ENCODE measurements around the gene TXLNG. TPM values are rescaled to one million over a fixed set of nuclear protein-coding genes. Genes with fewer than 3 reads are reported as not detected.

Gene TXLNG
- total RNA-seq, 1 donor from 2014 or later: 13.1 TPM

DNA sequence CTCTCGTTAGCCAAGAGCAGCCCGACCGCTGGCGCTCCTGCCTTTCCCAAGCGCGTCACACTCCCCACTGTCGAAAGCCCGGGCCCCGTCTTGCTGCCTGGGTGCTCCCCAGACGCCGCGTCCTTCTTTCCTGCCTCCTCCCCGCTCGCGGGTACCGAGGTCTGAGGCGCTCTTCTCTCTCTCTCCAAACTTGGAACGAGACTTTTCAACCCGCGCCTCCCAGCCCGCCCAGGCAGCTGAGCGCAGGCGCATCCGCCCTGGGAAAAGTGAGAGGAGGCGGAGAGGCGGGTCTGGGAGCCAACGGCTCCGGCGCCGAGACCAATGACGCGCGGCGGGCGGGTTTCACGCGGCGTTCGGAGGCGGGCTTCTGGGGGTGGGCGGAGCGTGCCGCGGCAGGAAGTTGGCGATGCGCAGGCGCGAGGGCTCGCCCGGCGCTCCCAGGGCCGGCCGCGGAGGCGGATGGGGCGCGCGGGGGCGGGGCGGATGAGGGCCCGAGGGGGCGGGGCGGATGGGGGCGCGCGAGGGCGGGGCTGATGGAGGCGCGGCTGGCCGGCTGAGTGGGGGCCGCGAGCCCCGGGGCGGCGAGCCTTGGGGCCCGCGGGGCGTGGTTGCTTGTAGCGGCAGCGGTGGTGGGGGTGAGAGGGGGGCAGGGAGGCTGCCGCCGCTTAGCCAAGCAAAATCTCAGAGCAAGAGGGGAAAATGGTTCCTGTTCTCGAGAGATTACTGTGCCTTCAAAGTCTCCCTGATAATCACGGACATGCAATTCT is 84.0 kb downstream of the TXLNG start, which contains the start of gene RBBP7:
Gene RBBP7 (minus strand): TSS at position 268 of the 767 bp plus-strand sequence. CDS start 309 bp downstream, outside the sequence.
- CTCF ChIA-PET: interaction anchor here (1.1 kb wide), 1 partner anchor 13 kb away, joined by 9 read pairs; no protein-coding TSS in a partner anchor
- H3K27ac Mint-ChIP-seq: peak within 1 kb of the TSS; percentile 94
- ATAC-seq (ENCODE audit: low read depth) (peak; percentile 81), DNase-seq (peak; percentile 85)
- TF ChIP-seq, protein P1, sequence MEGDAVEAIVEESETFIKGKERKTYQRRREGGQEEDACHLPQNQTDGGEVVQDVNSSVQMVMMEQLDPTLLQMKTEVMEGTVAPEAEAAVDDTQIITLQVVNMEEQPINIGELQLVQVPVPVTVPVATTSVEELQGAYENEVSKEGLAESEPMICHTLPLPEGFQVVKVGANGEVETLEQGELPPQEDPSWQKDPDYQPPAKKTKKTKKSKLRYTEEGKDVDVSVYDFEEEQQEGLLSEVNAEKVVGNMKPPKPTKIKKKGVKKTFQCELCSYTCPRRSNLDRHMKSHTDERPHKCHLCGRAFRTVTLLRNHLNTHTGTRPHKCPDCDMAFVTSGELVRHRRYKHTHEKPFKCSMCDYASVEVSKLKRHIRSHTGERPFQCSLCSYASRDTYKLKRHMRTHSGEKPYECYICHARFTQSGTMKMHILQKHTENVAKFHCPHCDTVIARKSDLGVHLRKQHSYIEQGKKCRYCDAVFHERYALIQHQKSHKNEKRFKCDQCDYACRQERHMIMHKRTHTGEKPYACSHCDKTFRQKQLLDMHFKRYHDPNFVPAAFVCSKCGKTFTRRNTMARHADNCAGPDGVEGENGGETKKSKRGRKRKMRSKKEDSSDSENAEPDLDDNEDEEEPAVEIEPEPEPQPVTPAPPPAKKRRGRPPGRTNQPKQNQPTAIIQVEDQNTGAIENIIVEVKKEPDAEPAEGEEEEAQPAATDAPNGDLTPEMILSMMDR (IDR thresholded peaks at IDR 0.05): no peak
- peaks cover 49% of the 10 kb centered on the region for H3K4me1 Mint-ChIP-seq
- POLR2A ChIA-PET: interaction anchor here (0.7 to 4.5 kb wide), 6 partner anchors 10 to 869 kb away, joined by 3 to 51 read pairs (median 5); no protein-coding TSS in a partner anchor
- no peaks in the 10 kb centered on the region for H3K9me3 Mint-ChIP-seq
- H3K4me3 Mint-ChIP-seq: peak within 1 kb of the TSS; percentile 91
- intact Hi-C loops (cut with micrococcal nuclease): loop anchor here (1.0 to 5.0 kb wide), 7 partner anchors 12 to 1555 kb away; partner anchors contain the start of genes CDKL5, REPS2, SCML1 and TXLNG
- H3K36me3 Mint-ChIP-seq (ENCODE audit: low read depth): peaks cover 16% of the 10 kb centered on the region
- no peaks in the 10 kb centered on the region for H3K27me3 Mint-ChIP-seq

DNA sequence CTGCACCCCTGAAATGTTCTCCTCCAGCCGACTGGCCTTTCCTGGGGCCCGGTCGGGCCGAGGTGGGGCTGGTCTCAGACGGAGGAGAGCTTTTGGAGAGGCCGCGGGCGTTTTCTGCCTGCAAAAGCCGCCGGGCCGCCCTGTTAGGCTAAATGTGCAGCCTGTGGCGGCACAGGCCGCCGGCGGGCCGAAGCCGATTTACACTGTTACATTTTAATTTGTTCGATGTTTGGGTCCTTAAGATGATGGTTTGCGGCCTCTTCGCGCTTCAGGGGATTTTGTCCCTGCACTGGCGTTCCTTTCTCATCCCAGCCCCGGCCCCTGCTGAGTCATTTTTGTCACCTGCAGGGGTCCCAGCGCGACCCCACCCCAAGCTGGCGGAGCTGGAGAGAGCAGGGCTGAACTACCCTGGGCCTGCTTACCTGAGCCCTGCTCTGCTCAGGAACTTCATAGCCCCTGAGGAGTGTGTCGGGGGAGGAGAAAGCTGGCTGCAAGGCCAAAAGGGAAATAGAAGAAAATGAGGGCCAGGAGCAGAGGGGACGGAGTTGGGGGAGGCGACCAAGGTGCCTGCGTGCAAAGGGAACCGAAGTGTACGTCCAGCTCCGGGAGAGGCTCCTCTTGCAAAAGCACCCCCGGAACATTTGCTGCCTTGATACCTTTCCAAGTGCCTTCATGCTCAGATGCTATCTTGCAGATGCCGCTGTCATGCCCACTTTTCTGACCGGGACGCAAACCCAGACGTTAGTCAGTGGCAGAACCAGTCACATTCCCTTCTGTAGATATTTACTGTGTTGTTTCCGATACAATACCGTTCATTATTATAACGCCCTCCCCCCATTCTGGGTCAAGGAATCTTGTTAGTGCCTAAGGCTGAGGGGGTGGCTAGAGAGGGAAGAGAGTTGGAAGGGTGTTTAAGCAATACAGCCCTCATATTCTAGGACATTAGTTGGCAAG is 84.9 kb downstream of the TXLNG start:
- DNase-seq: no peak
- POLR2A ChIA-PET: interaction anchor here (0.8 to 4.5 kb wide), 5 partner anchors 9 to 868 kb away, joined by 3 to 51 read pairs (median 7); no protein-coding TSS in a partner anchor
- TF ChIP-seq, protein P1 (IDR thresholded peaks at IDR 0.05): no peak
- peak overlapping the region; percentile 82 for H3K4me3 Mint-ChIP-seq
- peaks cover 13% of the 10 kb centered on the region for H3K36me3 Mint-ChIP-seq (ENCODE audit: low read depth)
- intact Hi-C loops (cut with micrococcal nuclease): loop anchor here (1.0 to 5.0 kb wide), 7 partner anchors 11 to 1554 kb away; partner anchors contain the start of genes CDKL5, REPS2, SCML1 and TXLNG
- ATAC-seq (ENCODE audit: low read depth): peak; percentile 4
- H3K4me1 Mint-ChIP-seq: peaks cover 43% of the 10 kb centered on the region
- no peaks in the 10 kb centered on the region for H3K9me3 Mint-ChIP-seq
- CTCF ChIA-PET: interaction anchor here (1.1 kb wide), 1 partner anchor 12 kb away, joined by 9 read pairs; no protein-coding TSS in a partner anchor
- peak overlapping the region; percentile 94 for H3K27ac Mint-ChIP-seq
- H3K27me3 Mint-ChIP-seq: no peaks in the 10 kb centered on the region

DNA sequence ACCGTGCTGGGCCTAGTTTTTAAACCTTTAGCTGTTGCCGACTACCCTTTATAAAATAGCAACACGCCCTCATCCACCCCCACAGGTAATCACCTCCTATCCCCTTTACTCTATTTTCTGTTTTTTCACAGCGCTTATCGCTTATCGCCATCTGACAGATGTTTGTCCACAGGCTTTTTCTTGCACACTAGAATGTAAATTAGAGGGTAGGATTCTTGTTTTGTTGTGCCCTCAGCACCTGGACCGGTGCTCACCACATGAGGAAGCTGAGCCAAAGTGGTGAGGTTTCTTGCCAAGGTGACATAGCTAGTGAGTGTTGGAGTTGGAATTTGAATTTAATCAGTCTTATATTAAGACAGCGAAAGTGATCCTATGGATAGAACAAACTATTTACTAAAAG is 86.8 kb downstream of the TXLNG start:
- DNase-seq: no peak
- Mint-ChIP-seq H3K4me1 (peaks cover 32% of the 10 kb centered on the region), H3K27ac (peak overlapping the region; percentile 22), H3K9me3 (no peaks in the 10 kb centered on the region), H3K27me3 (no peaks in the 10 kb centered on the region), H3K36me3 (ENCODE audit: low read depth) (peaks cover 9% of the 10 kb centered on the region), H3K4me3 (no peak overlapping the region)
- intact Hi-C loops (cut with micrococcal nuclease): loop anchor here (5.0 kb wide), 1 partner anchor 151 kb away; no protein-coding TSS in a partner anchor
- ChIA-PET CTCF (interaction anchor here (2.8 kb wide), 1 partner anchor 9 kb away, joined by 14 read pairs; no protein-coding TSS in a partner anchor), POLR2A (interaction anchor here (2.1 kb wide), 1 partner anchor 9 kb away, joined by 13 read pairs; no protein-coding TSS in a partner anchor)
- TF ChIP-seq, protein P1 (IDR thresholded peaks at IDR 0.05): no peak
- ATAC-seq (ENCODE audit: low read depth): no peak

DNA sequence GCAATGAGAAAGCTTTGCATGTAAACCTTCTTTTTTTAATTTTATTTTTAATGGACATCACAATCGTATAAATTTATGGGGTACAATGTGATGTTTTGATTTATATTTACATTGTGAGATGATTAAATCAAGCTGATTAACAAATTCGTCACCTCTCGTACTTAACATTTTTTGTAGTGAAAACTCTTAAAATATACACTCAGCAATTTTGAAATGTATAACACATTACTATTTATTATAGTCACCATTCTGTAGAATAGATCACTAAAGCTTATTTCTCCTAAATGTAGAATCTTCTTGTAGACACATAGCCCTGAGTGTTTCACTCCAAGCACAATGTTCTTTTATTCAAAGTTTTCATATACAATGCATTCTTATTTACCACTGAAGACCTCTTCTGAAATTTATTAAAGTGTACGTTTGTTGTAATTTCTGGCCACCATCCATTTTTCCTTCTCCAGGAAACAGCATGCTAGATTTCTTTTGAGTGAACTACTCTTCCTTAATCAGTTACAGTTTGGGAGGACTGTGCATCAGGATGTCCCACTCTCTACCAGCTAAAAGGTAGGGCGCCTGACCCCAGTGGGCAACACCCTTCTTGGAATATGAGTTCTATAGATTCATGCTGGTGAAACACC is 88.3 kb downstream of the TXLNG start:
- Mint-ChIP-seq H3K27me3 (no peaks in the 10 kb centered on the region), H3K27ac (no peak overlapping the region), H3K36me3 (ENCODE audit: low read depth) (peaks cover 3% of the 10 kb centered on the region), H3K4me3 (no peak overlapping the region), H3K4me1 (peaks cover 19% of the 10 kb centered on the region), H3K9me3 (no peaks in the 10 kb centered on the region)
- POLR2A ChIA-PET: interaction anchor here (2.1 kb wide), 1 partner anchor 8 kb away, joined by 13 read pairs; no protein-coding TSS in a partner anchor
- intact Hi-C loops (cut with micrococcal nuclease): loop anchor here (5.0 kb wide), 1 partner anchor 152 kb away; no protein-coding TSS in a partner anchor
- no peak for ATAC-seq (ENCODE audit: low read depth)
- CTCF ChIA-PET: interaction anchor here (2.8 kb wide), 1 partner anchor 8 kb away, joined by 14 read pairs; no protein-coding TSS in a partner anchor
- TF ChIP-seq, protein P1 (IDR thresholded peaks at IDR 0.05): no peak
- DNase-seq: no peak
